Activated CD8-positive, alpha-beta memory T cell treated with anti-CD3 and anti-CD28 coated beads for 1 hour (primary cell): ENCODE measurements around the gene GRPR.
"Not testable (repeated sequence)": the region's sequence is repeated elsewhere in the genome, so short reads cannot be mapped to it uniquely, and the experiment has no call there.

Experiments
- DNase-seq, 2 donors: peaks; one replicate each; pipeline ENCODE4 v3.0.0-alpha.2; 2020; ENCODE audit warnings: low read depth in 1 of 2; ENCODE audit errors: extremely low read depth in 1 of 2

The GRPR gene

GRCh38 chrX:16175329-16176061 lies 52.1 kb downstream of the GRPR start:
- no peak for DNase-seq

DNA sequence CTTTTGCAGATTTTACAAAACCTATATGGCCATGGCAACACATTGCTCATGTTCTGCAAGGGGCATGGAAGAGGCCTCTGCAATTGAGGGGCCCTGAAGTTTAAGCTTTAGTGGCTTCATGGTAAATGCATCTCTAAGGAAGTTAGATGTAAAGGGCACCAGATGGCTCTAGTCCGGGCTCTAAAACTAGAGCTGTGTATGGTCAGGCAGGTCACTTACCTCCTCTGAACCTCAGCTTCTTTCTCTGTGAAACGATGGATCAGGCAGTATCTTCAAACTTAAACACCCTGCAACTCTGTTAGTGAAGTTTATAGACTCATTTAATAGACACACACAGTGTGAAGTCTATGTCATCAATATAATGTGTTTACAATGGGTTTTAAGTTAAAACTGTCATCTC lies 53.9 kb downstream of the GRPR start:
- DNase-seq, result no peak

DNA sequence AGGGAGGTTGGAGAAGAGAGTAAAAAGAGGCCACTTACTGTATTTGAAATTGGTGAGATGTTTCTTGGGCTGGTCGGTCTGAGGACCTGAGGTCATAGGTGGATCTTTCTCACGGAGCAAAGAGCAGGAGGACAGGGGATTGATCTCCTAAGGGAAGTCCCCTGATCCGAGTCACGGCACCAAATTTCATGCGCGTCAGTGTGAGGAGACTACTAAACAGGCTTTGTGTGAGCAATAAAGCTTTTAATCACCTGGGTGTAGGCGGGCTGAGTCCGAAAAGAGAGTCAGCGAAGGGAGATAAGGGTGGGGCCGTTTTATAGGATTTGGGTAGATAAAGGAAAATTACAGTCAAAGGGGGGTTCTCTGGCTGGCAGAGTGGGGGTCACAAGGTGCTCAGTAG lies 60.5 kb downstream of the GRPR start:
- not testable (repeated sequence) for DNase-seq

DNA sequence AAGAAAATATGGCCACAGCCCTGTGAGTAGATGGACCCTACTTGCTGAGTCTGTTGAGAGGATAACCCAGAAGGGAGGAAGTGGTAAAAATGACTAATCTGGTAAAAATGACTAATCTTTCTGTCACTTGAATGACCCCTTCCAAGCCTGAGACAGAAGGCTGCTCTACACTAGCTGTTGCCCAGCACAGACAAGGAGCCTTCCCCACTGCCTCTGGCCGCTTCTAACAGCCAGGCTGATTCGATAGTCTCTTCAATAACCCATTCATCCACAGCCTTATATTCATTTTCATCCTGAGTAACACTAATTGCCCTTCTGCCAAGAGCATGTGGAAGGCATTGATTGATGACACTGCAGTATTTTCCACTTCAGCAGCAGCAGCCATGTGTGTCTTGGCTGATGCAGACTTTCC lies 62.4 kb downstream of the GRPR start:
- DNase-seq, result no peak

- DNase-seq, result no peak
Observed at GRCh38 chrX:16186380-16187007, 63.1 kb downstream of the GRPR start.

DNA sequence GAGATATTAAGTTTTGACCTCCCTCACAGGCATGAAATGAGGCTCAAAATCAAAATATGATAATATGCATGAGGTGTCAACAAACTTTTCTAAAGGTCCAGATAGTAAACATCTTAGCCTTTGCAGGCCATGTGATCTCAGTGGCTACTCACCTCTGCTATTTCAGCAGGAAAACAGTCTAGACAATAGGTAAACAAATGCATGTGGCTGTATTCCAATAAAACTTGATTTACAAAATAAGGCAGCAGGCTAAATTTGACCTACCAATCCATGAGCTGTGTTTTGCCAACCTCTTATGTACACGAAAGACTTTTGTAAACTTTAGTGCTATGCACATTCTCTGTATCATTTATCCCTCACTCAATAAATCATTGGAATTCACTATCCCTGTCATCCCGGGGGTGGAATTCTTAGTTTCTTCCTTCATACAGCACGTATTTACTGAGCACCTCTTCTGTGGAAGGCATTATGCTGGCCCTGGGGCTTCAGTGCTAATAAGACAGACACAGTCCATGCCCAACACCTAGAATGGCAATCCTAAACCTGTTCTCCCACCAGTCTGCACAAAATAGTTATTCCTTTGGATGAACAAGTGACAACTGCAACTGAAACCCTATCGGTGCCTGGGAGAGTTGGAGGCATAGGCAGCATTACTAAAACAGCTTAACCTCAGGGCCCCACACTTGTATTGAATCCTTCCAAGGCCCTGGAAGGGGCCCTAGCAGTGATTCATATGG lies 63.8 kb downstream of the GRPR start:
- DNase-seq, result no peak

DNA sequence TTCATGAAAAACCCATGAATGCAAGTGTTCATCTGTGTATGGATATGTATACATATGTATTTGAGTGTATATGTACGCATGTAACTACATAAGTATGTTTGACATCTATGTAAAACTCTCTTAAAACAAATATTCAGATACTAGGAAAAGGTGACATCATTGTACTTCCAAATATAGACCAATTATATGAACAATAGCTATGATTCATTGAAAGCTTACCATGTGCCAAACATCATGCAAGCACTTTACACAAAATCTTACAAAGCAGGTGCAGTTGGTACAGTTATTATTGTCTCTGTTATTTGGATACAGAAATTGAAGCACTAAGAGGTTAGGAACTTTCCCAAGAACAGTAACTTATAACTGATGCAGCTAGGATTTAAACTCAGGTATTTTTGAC lies 65.3 kb downstream of the GRPR start:
- DNase-seq, result no peak

DNA sequence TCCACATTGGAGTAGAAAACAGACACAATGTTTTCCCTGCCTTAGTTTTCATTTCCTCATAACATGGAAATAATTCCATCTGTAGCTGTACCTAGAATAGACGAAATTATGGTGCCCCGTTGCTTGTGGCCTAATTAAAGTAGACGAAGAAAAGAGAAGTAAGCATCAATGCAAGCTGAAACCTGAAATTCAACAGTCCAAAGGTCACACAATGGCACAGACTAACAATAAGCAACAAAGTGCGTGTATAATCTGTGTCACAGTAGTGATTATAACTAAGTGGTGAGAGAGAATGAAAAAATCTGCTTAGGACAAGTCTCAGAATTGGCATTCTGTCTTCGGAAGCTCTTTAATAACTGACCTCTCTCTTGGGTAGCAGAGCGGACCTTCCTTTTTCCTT lies 68.2 kb downstream of the GRPR start:
- DNase-seq, result no peak

- DNase-seq, result no peak
Observed at GRCh38 chrX:16196829-16197228, 73.5 kb downstream of the GRPR start.

DNA sequence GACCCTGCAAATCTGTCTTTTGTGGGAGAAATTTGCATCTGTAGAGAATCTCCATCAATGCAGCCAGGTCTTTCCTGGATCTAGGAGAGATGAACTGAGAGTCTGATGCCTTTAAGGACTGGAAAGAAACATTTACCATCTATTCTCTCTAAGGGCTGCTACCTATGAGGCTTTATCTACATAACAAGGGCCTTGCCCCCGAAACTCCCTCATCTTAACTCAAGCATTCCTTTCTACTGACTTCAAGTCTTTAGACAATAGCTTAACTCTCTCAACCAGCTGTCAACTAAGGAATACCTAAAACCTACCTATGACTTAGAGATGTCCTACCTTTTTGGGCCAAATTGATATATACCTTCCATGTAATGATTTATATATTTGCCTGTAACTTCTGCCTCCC lies 76.0 kb downstream of the GRPR start:
- no peak for DNase-seq

DNA sequence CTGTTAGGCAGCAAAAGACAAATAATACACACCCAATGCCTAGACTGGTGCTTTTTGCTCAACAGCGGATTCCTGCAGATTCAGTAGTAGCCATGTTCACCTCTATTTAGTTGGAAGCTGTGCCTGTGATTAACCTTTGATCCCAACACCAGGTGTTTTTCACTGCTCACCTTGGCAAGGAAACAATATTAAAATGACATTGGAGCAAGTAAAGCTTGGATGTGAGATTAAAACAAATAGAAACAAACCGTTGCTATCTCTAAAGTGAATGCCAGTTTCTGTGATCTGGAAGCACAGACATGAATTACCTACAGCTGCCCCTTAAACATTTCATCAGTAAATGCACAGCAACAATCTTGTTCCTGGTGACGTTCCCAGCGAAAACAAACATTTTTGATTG lies 79.6 kb downstream of the GRPR start:
- no peak for DNase-seq
